ENCODE data around the gene TMCC3.
A peak's percentile ranks its signal among the peaks of the same experiment; 100 is the strongest.
"Not testable (repeated sequence)": the region's sequence is repeated elsewhere in the genome, so short reads cannot be mapped to it uniquely, and the experiment has no call there.

TMCC3 gene

GRCh38 chr12:94563286-94563685, 87.1 kb downstream of the TMCC3 start:
- no peak for ATAC-seq

- ATAC-seq, result peak; percentile 51 to 59
Observed at GRCh38 chr12:94561943-94562411, 88.4 kb downstream of the TMCC3 start.

- peak; percentile 75 to 81 for ATAC-seq
Observed at GRCh38 chr12:94560431-94561221, 89.7 kb downstream of the TMCC3 start.

- ATAC-seq, result no peak
Observed at GRCh38 chr12:94558612-94559011, 91.7 kb downstream of the TMCC3 start.

GRCh38 chr12:94557746-94558295, 92.5 kb downstream of the TMCC3 start:
- ATAC-seq, result no peak

- ATAC-seq, result no peak
Observed at GRCh38 chr12:94555687-94556086, 94.7 kb downstream of the TMCC3 start.

GRCh38 chr12:94553875-94554274, 96.5 kb downstream of the TMCC3 start:
- no peak for ATAC-seq

GRCh38 chr12:94553130-94553519, 97.2 kb downstream of the TMCC3 start:
- ATAC-seq, result no peak

GRCh38 chr12:94551810-94552209, 98.5 kb downstream of the TMCC3 start:
- ATAC-seq, result no peak

- no peak for ATAC-seq
Observed at GRCh38 chr12:94550964-94551363, 99.4 kb downstream of the TMCC3 start.

GRCh38 chr12:94548833-94549232, 101.5 kb downstream of the TMCC3 start:
- not testable (repeated sequence) for ATAC-seq

GRCh38 chr12:94545935-94546771, 104.2 kb downstream of the TMCC3 start:
- no peak for ATAC-seq

GRCh38 chr12:94544355-94544754, 106.0 kb downstream of the TMCC3 start:
- ATAC-seq, result no peak

GRCh38 chr12:94538318-94538717, 112.0 kb downstream of the TMCC3 start:
- no peak for ATAC-seq

GRCh38 chr12:94536040-94536965, 114.1 kb downstream of the TMCC3 start:
- ATAC-seq, result no peak

GRCh38 chr12:94535510-94535921, 114.8 kb downstream of the TMCC3 start:
- ATAC-seq, result no peak

- no peak for ATAC-seq
Observed at GRCh38 chr12:94534774-94535509, 115.4 kb downstream of the TMCC3 start.

GRCh38 chr12:94534278-94534677, 116.1 kb downstream of the TMCC3 start:
- ATAC-seq, result no peak

- peak; percentile 78 to 84 for ATAC-seq
Observed at GRCh38 chr12:94532490-94533422, 117.6 kb downstream of the TMCC3 start.

- no peak for ATAC-seq
Observed at GRCh38 chr12:94531196-94531720, 119.1 kb downstream of the TMCC3 start.
